ENCODE data around the gene POTEB2. TPM values are rescaled to one million over a fixed set of nuclear protein-coding genes. Genes with fewer than 3 reads are reported as not detected.

The POTEB2 gene
- total RNA-seq, result not detected in 2 replicates

DNA sequence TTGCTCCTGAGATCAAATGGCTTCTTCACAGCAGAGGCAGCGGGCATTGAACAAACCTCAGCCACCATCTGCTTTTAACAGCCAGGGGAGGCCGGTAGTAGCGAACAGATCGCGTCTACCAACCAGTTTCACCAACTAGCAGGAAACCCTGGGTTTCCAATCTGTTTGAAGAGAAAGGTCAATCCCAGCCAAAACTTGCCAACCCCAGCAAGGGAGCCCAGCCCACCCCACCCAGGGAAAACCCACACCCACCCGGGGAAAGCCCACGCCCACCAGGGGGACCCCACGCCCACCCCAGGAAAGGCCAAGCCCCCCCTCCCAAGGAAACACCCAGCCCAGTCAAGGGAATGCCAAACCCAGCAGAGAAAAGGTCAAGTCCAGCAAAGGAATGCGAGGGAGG is at the start of gene POTEB2:
Gene POTEB2 (minus strand): TSS at position 101 of the 400 bp plus-strand sequence. CDS start 33 bp downstream, at position 68.

All from smooth muscle cell of the umbilical artery (primary cell).